Endothelial cell (in vitro differentiated cells): ENCODE results near the gene CD63. TPM values are rescaled to one million over a fixed set of nuclear protein-coding genes. Genes with fewer than 3 reads are reported as not detected.

Source experiments
- DNase-seq: peaks from one replicate; pipeline ENCODE4 v3.0.0; 2021; ENCODE audit warnings: low spot score
- H3K27ac Mint-ChIP-seq: one replicate; pipeline ENCODE4 v1.8.0; 2021; ENCODE audit warnings: mixed read lengths, inconsistent platforms; ENCODE audit not compliant: unreplicated experiment
- H3K27me3 Mint-ChIP-seq: one replicate; pipeline ENCODE4 v1.8.0; 2021; ENCODE audit warnings: mild to moderate bottlenecking, moderate library complexity, mixed read lengths, inconsistent platforms; ENCODE audit not compliant: unreplicated experiment
- H3K36me3 Mint-ChIP-seq: one replicate; pipeline ENCODE4 v1.8.0; 2021; ENCODE audit warnings: mild to moderate bottlenecking, low read depth, mixed read lengths, inconsistent platforms; ENCODE audit not compliant: unreplicated experiment
- H3K4me1 Mint-ChIP-seq: one replicate; pipeline ENCODE4 v1.8.0; 2021; ENCODE audit warnings: mild to moderate bottlenecking, mixed read lengths, inconsistent platforms; ENCODE audit not compliant: unreplicated experiment
- H3K4me3 Mint-ChIP-seq: one replicate; pipeline ENCODE4 v1.8.0; 2021; ENCODE audit warnings: mild to moderate bottlenecking, mixed read lengths, inconsistent platforms; ENCODE audit not compliant: unreplicated experiment
- H3K9me3 Mint-ChIP-seq: one replicate; pipeline ENCODE4 v1.8.0; 2021; ENCODE audit warnings: mixed read lengths, inconsistent platforms; ENCODE audit not compliant: unreplicated experiment
- total RNA-seq: library from RNA; stranded (reverse); fragmentation: NEBNext Ultra II Directional; extraction: Animal tissue kit (Norgen Biotek cat#: 25700); gene quantifications from one replicate; pipeline ENCODE4 v1.2.1, GENCODE V29; 2021; ENCODE audit not compliant: unreplicated experiment
- TF ChIP-seq, protein P1 (sequence below): fragments of 200-600 bp; sonication (generic); IDR thresholded peaks from one replicate; pipeline ENCODE4 v1.5.0; 2021; ENCODE audit warnings: antibody characterized with exemption; ENCODE audit not compliant: unreplicated experiment

The CD63 gene
- total RNA-seq, 1 donor from 2014 or later = 1,134 TPM

GRCh38 chr12:55732288-55732687 is 3.5 kb upstream of the CD63 start:
- Mint-ChIP-seq H3K9me3 (no peaks in the 10 kb centered on the region), H3K27me3 (peaks cover 14% of the 10 kb centered on the region), H3K36me3 (peaks cover 4% of the 10 kb centered on the region), H3K27ac (peak overlapping the region; percentile 43), H3K4me3 (no peak overlapping the region), H3K4me1 (peaks cover 22% of the 10 kb centered on the region)
- TF ChIP-seq, protein P1, sequence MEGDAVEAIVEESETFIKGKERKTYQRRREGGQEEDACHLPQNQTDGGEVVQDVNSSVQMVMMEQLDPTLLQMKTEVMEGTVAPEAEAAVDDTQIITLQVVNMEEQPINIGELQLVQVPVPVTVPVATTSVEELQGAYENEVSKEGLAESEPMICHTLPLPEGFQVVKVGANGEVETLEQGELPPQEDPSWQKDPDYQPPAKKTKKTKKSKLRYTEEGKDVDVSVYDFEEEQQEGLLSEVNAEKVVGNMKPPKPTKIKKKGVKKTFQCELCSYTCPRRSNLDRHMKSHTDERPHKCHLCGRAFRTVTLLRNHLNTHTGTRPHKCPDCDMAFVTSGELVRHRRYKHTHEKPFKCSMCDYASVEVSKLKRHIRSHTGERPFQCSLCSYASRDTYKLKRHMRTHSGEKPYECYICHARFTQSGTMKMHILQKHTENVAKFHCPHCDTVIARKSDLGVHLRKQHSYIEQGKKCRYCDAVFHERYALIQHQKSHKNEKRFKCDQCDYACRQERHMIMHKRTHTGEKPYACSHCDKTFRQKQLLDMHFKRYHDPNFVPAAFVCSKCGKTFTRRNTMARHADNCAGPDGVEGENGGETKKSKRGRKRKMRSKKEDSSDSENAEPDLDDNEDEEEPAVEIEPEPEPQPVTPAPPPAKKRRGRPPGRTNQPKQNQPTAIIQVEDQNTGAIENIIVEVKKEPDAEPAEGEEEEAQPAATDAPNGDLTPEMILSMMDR = no peak
- no peak for DNase-seq

DNA sequence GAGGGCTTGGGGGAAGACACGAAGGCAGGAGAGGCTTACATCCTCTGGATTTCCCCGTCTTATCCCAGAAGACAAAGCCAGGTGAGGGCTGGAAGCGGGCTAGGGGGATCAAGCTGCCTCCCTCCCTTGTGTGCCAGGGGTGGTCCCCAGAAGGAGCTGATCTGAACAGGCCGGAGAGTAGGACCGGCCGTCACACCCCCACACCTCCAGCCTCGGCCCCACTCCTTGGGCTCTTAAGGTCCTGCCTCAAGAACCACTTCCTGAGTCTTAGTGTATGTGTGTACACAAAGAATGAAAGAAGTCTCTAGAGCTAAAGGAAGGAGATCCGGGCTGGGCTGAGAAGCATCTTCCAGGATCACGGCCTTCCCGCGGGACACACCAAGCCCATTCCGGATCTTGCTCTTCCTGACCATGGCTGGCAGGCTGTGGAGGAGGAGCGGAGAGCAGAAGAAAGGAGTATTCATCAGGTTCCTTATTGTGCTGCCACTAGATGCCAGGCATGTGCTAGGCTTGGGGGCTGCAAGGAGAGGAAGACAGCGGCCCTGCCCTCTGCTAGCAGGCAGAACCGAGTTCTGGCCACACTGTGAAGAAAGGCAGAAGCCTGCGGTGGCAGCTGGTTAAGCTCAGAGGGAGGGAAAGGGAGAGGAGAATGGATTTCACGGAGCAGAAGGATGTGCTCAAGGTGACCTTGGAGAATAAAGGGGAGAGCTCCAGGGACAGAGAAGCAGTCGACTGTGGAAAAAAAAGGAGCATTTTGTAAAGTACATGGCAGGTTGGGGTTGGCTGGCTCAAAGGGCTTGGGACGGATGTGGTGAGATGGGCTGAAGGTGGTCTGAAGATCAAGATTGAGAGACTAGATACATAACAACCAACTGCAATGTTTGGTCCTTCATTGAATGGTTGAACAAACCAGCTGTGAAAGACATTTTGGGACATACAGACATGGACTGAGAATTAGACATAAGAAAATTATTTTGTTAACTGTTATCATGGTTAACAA is 1.3 kb upstream of the CD63 start:
- peaks cover 23% of the 10 kb centered on the region for H3K36me3 Mint-ChIP-seq
- no peaks in the 10 kb centered on the region for H3K9me3 Mint-ChIP-seq
- peak overlapping the region; percentile 89 for H3K4me3 Mint-ChIP-seq
- peak; percentile 58 for DNase-seq
- peaks cover 34% of the 10 kb centered on the region for H3K4me1 Mint-ChIP-seq
- peaks cover 26% of the 10 kb centered on the region for H3K27me3 Mint-ChIP-seq
- TF ChIP-seq, protein P1 = no peak
- H3K27ac Mint-ChIP-seq = peak overlapping the region; percentile 95

DNA sequence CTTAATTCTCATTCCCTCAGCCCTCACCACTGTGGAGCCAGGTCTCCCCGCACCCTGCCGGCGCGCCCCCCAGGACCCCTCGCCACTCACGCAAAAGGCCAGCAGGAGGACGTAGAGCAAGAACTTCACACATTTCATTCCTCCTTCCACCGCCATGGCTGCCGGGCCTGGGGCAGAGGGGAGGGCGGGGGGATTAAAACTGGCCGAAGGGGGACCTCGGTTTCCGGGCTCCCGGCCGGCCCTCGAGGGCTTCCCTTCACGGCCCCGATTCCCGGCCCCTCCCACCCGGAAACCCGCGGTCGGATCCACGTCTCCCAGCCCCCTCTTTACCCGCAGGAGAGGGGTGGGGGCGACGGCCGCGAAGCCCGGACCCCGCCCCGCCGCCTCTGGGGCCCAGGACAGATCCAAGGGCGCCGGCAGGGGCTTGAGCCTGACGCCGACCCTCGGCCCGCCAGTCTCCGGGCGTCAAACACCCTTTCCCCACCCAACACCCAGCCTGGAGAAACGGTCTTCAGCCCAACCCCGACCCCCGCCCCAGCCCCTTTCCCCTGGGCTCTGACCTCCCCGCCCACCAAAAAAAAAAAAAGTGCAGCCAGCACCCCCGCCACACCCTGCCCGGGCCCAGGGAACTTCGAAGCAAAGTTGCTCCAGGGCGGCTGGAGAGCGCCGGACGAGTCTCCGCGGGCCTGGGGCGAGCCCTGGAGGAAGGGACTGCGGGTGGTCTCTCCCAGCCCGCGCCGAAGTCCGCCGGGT is 447 bp downstream of the CD63 start:
- peak overlapping the region; percentile 94 for H3K4me3 Mint-ChIP-seq
- TF ChIP-seq, protein P1 = no peak
- H3K27me3 Mint-ChIP-seq = peaks cover 26% of the 10 kb centered on the region
- no peak overlapping the region for H3K27ac Mint-ChIP-seq
- H3K9me3 Mint-ChIP-seq = no peaks in the 10 kb centered on the region
- peaks cover 37% of the 10 kb centered on the region for H3K36me3 Mint-ChIP-seq
- DNase-seq = peak; percentile 73
- H3K4me1 Mint-ChIP-seq = peaks cover 41% of the 10 kb centered on the region

- TF ChIP-seq, protein P1 = no peak
- DNase-seq = no peak
- H3K36me3 Mint-ChIP-seq = peaks cover 39% of the 10 kb centered on the region
- H3K4me3 Mint-ChIP-seq = peak overlapping the region; percentile 94
- H3K27ac Mint-ChIP-seq = peak overlapping the region; percentile 77
- no peaks in the 10 kb centered on the region for H3K9me3 Mint-ChIP-seq
- peaks cover 29% of the 10 kb centered on the region for H3K27me3 Mint-ChIP-seq
- H3K4me1 Mint-ChIP-seq = peaks cover 41% of the 10 kb centered on the region
These were observed 1.1 kb downstream of the CD63 start for GRCh38 chr12:55727643-55728185.
